ENCODE data around the gene PPP1R14C. TPM values are rescaled to one million over a fixed set of nuclear protein-coding genes. Genes with fewer than 3 reads are reported as not detected.

Gene PPP1R14C
- polyA plus RNA-seq, 1 donor (not counting 4 experiments of a cell fraction or from before 2014, with no cell fraction given): 50.6 TPM

DNA sequence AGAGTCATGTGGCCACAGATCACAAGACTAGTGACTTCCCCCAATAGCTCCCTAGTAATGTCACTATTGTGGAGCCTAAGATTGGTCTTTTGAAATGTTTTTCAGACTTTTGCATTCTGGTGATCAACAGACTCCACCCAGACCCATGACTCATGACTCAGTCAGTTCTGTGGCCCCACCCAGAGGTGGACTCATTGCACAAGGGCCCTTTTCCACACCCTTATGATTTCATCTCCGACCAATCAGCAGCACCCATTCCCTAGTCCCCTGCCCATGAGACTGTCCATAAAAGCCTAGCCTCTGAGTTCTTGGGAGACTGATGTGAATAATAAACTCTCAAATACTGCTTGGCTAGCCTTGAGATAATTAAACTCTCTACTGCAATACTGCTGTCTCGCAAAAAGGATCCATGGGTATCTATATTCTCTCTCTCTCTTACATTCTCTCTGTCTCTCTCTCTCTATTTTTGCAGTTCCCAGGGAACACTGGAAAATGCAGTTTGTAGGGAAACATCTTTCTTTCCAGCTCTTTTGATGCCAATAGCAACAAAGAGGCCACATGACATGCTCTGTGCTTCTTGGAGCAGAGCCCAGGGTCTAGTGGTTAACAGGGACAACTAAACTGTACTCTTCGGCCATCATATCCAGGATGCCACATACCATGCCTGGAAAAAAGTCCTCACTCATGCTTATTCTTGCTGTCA, 154.6 kb downstream of the PPP1R14C start:
- no peaks in the 10 kb centered on the region for H4K20me1 ChIP-seq (ENCODE audit: control insufficient read depth, extremely low read depth, insufficient read depth, low read length)
- peak; percentile 88 for FAIRE-seq
- H3K36me3 ChIP-seq (ENCODE audit: control insufficient read depth in 2 of 2, extremely low read depth in 1 of 2, insufficient read depth in 2 of 2, low read length in 2 of 2): no peaks in the 10 kb centered on the region
- H3K9me1 ChIP-seq (ENCODE audit: control insufficient read depth, extremely low read depth, insufficient read depth, low read length): no peaks in the 10 kb centered on the region
- H3K4me3 ChIP-seq (ENCODE audit: control insufficient read depth in 2 of 3, extremely low read depth in 1 of 3, insufficient read depth in 2 of 3, low read depth in 1 of 3, low read length in 3 of 3): no peak overlapping the region
- peak overlapping the region; percentile 79 for H3K27ac ChIP-seq (ENCODE audit: control insufficient read depth, insufficient read depth, low read length)
- peak overlapping the region; percentile 7 for H3K4me2 ChIP-seq (ENCODE audit: control insufficient read depth, extremely low read depth, insufficient read depth, low read depth, low read length)
- no peaks in the 10 kb centered on the region for H3K27me3 ChIP-seq (ENCODE audit: control insufficient read depth, extremely low read depth, insufficient read depth, low read length)
- H3K79me2 ChIP-seq (ENCODE audit: control insufficient read depth, insufficient read depth, low read length): no peaks in the 10 kb centered on the region
- H3K9ac ChIP-seq (ENCODE audit: control insufficient read depth, extremely low read depth, insufficient read depth, low read length): peak overlapping the region; percentile 39
- dilution Hi-C loops (cut with MboI; ENCODE audit: extremely low pct_ligation_motif_present, low sequenced_read_pairs): no loop called here
- H2AFZ ChIP-seq (ENCODE audit: control insufficient read depth, low read length): no peak overlapping the region
- no peak for DNase-seq (ENCODE audit: low read depth, low spot score)
- peaks cover 45% of the 10 kb centered on the region for H3K4me1 ChIP-seq (ENCODE audit: control insufficient read depth, extremely low read depth, insufficient read depth, low read length)
- TF ChIP-seq CTCF (optimal IDR thresholded peaks at IDR 0.05 in 1 of 3, IDR thresholded peaks at IDR 0.05 in 1 of 3, conservative IDR thresholded peaks at IDR 0.05 in 1 of 3; ENCODE audit: extremely low read depth in 1 of 3, insufficient read depth in 2 of 3, low read length in 3 of 3) (no peak), EZH2 (IDR thresholded peaks at IDR 0.05; ENCODE audit: low read length) (no peak)
- peaks cover 9% of the 10 kb centered on the region for H3K9me3 ChIP-seq (ENCODE audit: control insufficient read depth, low read depth, low read length)

DNA sequence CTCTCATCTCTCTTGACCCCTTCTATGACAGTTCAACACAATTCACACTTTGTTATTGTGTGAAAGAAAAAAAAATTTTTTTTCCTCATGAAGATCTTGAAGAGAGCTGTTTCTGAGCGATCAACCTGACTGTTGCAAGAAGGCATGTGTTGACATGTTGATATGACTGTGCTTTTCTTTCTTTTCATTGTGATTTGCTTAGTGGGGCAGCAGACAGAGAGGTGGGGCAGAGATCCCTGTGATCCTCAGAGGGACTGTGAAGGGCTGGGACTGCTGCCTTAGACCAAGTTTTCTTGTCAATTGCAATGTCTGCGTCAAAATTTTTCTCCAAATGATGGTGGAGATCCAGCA, 155.2 kb downstream of the PPP1R14C start:
- Histone ChIP-seq H2AFZ (ENCODE audit: control insufficient read depth, low read length) (no peak overlapping the region), H3K4me2 (ENCODE audit: control insufficient read depth, extremely low read depth, insufficient read depth, low read depth, low read length) (no peak overlapping the region), H4K20me1 (ENCODE audit: control insufficient read depth, extremely low read depth, insufficient read depth, low read length) (no peaks in the 10 kb centered on the region), H3K9me1 (ENCODE audit: control insufficient read depth, extremely low read depth, insufficient read depth, low read length) (no peaks in the 10 kb centered on the region), H3K36me3 (ENCODE audit: control insufficient read depth in 2 of 2, extremely low read depth in 1 of 2, insufficient read depth in 2 of 2, low read length in 2 of 2) (no peaks in the 10 kb centered on the region), H3K27me3 (ENCODE audit: control insufficient read depth, extremely low read depth, insufficient read depth, low read length) (no peaks in the 10 kb centered on the region), H3K4me1 (ENCODE audit: control insufficient read depth, extremely low read depth, insufficient read depth, low read length) (peaks cover 44% of the 10 kb centered on the region), H3K79me2 (ENCODE audit: control insufficient read depth, insufficient read depth, low read length) (no peaks in the 10 kb centered on the region), H3K9ac (ENCODE audit: control insufficient read depth, extremely low read depth, insufficient read depth, low read length) (peak overlapping the region; percentile 39), H3K27ac (ENCODE audit: control insufficient read depth, insufficient read depth, low read length) (peak overlapping the region; percentile 79), H3K4me3 (ENCODE audit: control insufficient read depth in 2 of 3, extremely low read depth in 1 of 3, insufficient read depth in 2 of 3, low read depth in 1 of 3, low read length in 3 of 3) (no peak overlapping the region), H3K9me3 (ENCODE audit: control insufficient read depth, low read depth, low read length) (peaks cover 9% of the 10 kb centered on the region)
- FAIRE-seq (no peak), DNase-seq (ENCODE audit: low read depth, low spot score) (no peak)
- dilution Hi-C loops (cut with MboI; ENCODE audit: extremely low pct_ligation_motif_present, low sequenced_read_pairs): no loop called here
- TF ChIP-seq EZH2 (IDR thresholded peaks at IDR 0.05; ENCODE audit: low read length) (no peak), CTCF (optimal IDR thresholded peaks at IDR 0.05 in 1 of 3, IDR thresholded peaks at IDR 0.05 in 1 of 3, conservative IDR thresholded peaks at IDR 0.05 in 1 of 3; ENCODE audit: extremely low read depth in 1 of 3, insufficient read depth in 2 of 3, low read length in 3 of 3) (no peak)

Data from keratinocyte (primary cell).